PC-3 (cell line): Measurements from ENCODE around the gene ARRDC5. TPM values are rescaled to one million over a fixed set of nuclear protein-coding genes. Genes with fewer than 3 reads are reported as not detected.

Experiments
- ATAC-seq: fragments of 200-7000 bp; cut with Tn5 transposase; 2 replicates; pipeline ENCODE4 v1.9.1; 2020; ENCODE audit warnings: mild to moderate bottlenecking, moderate library complexity
- BruUV-seq: library from RNA; stranded (reverse); fragments of 400-500 nt; replicated peaks from 2 replicates; lab custom pipeline; 2021; lab: Mats Ljungman, UMichigan
- CTCF ChIA-PET: fragments of 300-600 bp; sonication (Branson Sonifier 250); formaldehyde crosslinking; loops from one replicate; lab custom pipeline; 2022; ENCODE audit warnings: antibody characterized with exemption; lab: Charles Lee
- POLR2A ChIA-PET: fragments of 300-600 bp; sonication (Branson Sonifier 250); formaldehyde crosslinking; loops from one replicate; lab custom pipeline; 2022; ENCODE audit warnings: antibody characterized with exemption; ENCODE audit not compliant: unreplicated experiment; lab: Charles Lee
- DNase-seq: peaks from one replicate; pipeline ENCODE4 v3.0.0-alpha.2; 2015
- H2AFZ ChIP-seq: fragments of 300-600 bp; sonication (generic); 2 replicates; pipeline ENCODE4 v1.6.0; 2016; ENCODE audit warnings: antibody characterized with exemption, low read length
- H3F3A ChIP-seq: fragments of 300-600 bp; sonication (generic); one replicate; pipeline ENCODE4 v1.6.0; 2017; ENCODE audit warnings: antibody characterized with exemption, low read length, control low read depth, mild to moderate bottlenecking; ENCODE audit not compliant: unreplicated experiment
- H3K27ac ChIP-seq: fragments of 300-600 bp; sonication (generic); 2 replicates; pipeline ENCODE4 v1.5.1; 2016; ENCODE audit warnings: mild to moderate bottlenecking, low read length
- H3K27me3 ChIP-seq: fragments of 300-600 bp; sonication (generic); 2 replicates; pipeline ENCODE4 v1.6.1; 2016; ENCODE audit warnings: low read length, mixed read lengths
- H3K36me3 ChIP-seq: fragments of 300-600 bp; sonication (generic); 2 replicates; pipeline ENCODE4 v1.6.1; 2016; ENCODE audit warnings: low read depth, mixed run types, low read length, mixed read lengths
- H3K4me1 ChIP-seq: fragments of 300-600 bp; sonication (generic); 2 replicates; pipeline ENCODE4 v1.5.1; 2016; ENCODE audit warnings: low read length; ENCODE audit not compliant: insufficient read depth
- H3K4me2 ChIP-seq: fragments of 300-600 bp; sonication (generic); 2 replicates; pipeline ENCODE4 v1.6.0; 2016; ENCODE audit warnings: low read length
- H3K4me3 ChIP-seq: fragments of 300-600 bp; sonication (generic); 2 replicates; pipeline ENCODE4 v1.5.1; 2016; ENCODE audit warnings: mild to moderate bottlenecking, low read length, mixed read lengths
- H3K79me2 ChIP-seq: fragments of 300-600 bp; sonication (generic); 2 replicates; pipeline ENCODE4 v1.6.1; 2017; ENCODE audit warnings: low read length, mixed read lengths
- H3K9ac ChIP-seq: fragments of 300-600 bp; sonication (generic); 2 replicates; pipeline ENCODE4 v1.6.0; 2016; ENCODE audit warnings: mild to moderate bottlenecking, low read length
- H3K9me2 ChIP-seq: fragments of 300-600 bp; sonication (generic); replicated peaks from 2 replicates; pipeline ENCODE4 v1.6.1; 2016; ENCODE audit warnings: mixed run types, low read length, mixed read lengths
- H3K9me3 ChIP-seq: fragments of 300-600 bp; sonication (generic); 2 replicates; pipeline ENCODE4 v1.6.1; 2016; ENCODE audit warnings: low read length, mixed read lengths
- H4K20me1 ChIP-seq: fragments of 300-600 bp; sonication (generic); 2 replicates; pipeline ENCODE4 v1.6.1; 2016; ENCODE audit warnings: low read length, mixed read lengths
- CTCF ChIP-seq: fragments of 300-600 bp; sonication (generic); conservative IDR thresholded peaks from 2 replicates; pipeline ENCODE4 v1.5.1; 2017; ENCODE audit warnings: antibody characterized with exemption, low read depth, mild to moderate bottlenecking, low read length
- EZH2 ChIP-seq: fragments of 300-600 bp; sonication (generic); IDR thresholded peaks from one replicate; pipeline ENCODE4 v1.6.1; 2017; ENCODE audit warnings: antibody characterized with exemption, mild to moderate bottlenecking, low read length; ENCODE audit not compliant: unreplicated experiment
- EZH2phosphoT487 ChIP-seq: fragments of 300-600 bp; sonication (generic); IDR thresholded peaks from 2 replicates; pipeline ENCODE4 v1.6.1; 2018; ENCODE audit warnings: mild to moderate bottlenecking, antibody characterized with exemption, low read length, borderline replicate concordance
- intact Hi-C: fragments of 100-400 bp; cut with micrococcal nuclease; formaldehyde crosslinking; loops from 2 replicates; pipeline ENCODE4 v1.9.0; 2023
- total RNA-seq: library from RNA; depleted of rRNA; stranded (reverse); fragments of >200 nt; gene quantifications from 2 replicates; pipeline ENCODE4 v1.2.3, GENCODE V29; 2014

The ARRDC5 gene
- total RNA-seq, 1 experiment from 2014 or later: not detected

- peak; percentile 80 for DNase-seq
- peaks cover 16% of the 10 kb centered on the region; the same call in 1 of the 2 replicates for H3K36me3 ChIP-seq
- intact Hi-C loops: loop anchor here (1.0 kb wide), 1 partner anchor 38 kb away; no protein-coding TSS in a partner anchor
These were observed 8.0 kb upstream of the ARRDC5 start for GRCh38 chr19:4910594-4911281.

GRCh38 chr19:4909897-4910593, 7.3 kb upstream of the ARRDC5 start:
- H3K27ac ChIP-seq: peak overlapping the region; percentile 81
- H3K36me3 ChIP-seq: peaks cover 13% of the 10 kb centered on the region; the same call in 1 of the 2 replicates
- peak overlapping the region; percentile 64 for H2AFZ ChIP-seq
- H3K27me3 ChIP-seq: no peaks in the 10 kb centered on the region
- peaks cover 48% of the 10 kb centered on the region for H3K79me2 ChIP-seq
- intact Hi-C loops: no loop called here
- H3K4me1 ChIP-seq: peaks cover 49% of the 10 kb centered on the region
- H3K9ac ChIP-seq: peak overlapping the region; percentile 95
- H3K4me3 ChIP-seq: peak overlapping the region; percentile 78
- no TSS peak for BruUV-seq
- DNase-seq (peak; percentile 95), ATAC-seq (peak; percentile 54)
- POLR2A ChIA-PET: no interaction called here
- CTCF ChIA-PET: no interaction called here
- H3K9me2 ChIP-seq: no peaks in the 10 kb centered on the region
- TF ChIP-seq EZH2phosphoT487: no peak
- TF ChIP-seq EZH2: no peak
- TF ChIP-seq CTCF: no peak
- H3F3A ChIP-seq: peaks cover 15% of the 10 kb centered on the region
- peak overlapping the region; percentile 96 for H3K4me2 ChIP-seq
- no peaks in the 10 kb centered on the region for H3K9me3 ChIP-seq
- peaks cover 15% of the 10 kb centered on the region; the same call in 1 of the 2 replicates for H4K20me1 ChIP-seq

More at GRCh38 chr19:4910594-4911281, 8.0 kb upstream of the ARRDC5 start:
- CTCF ChIA-PET: interaction anchor here (0.6 to 2.5 kb wide), 10 partner anchors 35 to 214 kb away, joined by 3 to 40 read pairs (median 5); partner anchors contain the start of genes KDM4B and PLIN3
- Histone ChIP-seq H4K20me1 (peaks cover 19% of the 10 kb centered on the region), H3K27ac (peak overlapping the region; percentile 81), H3K4me2 (peak overlapping the region; percentile 96), H3K9me2 (no peaks in the 10 kb centered on the region), H2AFZ (peak overlapping the region; percentile 64), H3K27me3 (no peaks in the 10 kb centered on the region), H3K4me3 (peak overlapping the region; percentile 78), H3K9me3 (no peaks in the 10 kb centered on the region), H3K4me1 (peaks cover 55% of the 10 kb centered on the region), H3K79me2 (peaks cover 54% of the 10 kb centered on the region), H3K9ac (peak overlapping the region; percentile 95), H3F3A (peaks cover 15% of the 10 kb centered on the region)
- POLR2A ChIA-PET: interaction anchor here (0.5 kb wide), 1 partner anchor 38 kb away, joined by 6 read pairs; no protein-coding TSS in a partner anchor
- ATAC-seq: peak; percentile 3
- no peak for TF ChIP-seq EZH2
- TF ChIP-seq EZH2phosphoT487: no peak
- no peak for TF ChIP-seq CTCF
- TSS peak; percentile 75 for BruUV-seq
